Colonic mucosa (tissue), 4 donors: ENCODE results near the gene ATP6V1C2. TPM values are rescaled to one million over a fixed set of nuclear protein-coding genes. Genes with fewer than 3 reads are reported as not detected.

Experiments used
- DNase-seq: peaks from one replicate; pipeline ENCODE4 v3.0.0-alpha.2; 2020
- H3K27ac ChIP-seq: fragments of 200-600 bp; one replicate; pipeline ENCODE4 v1.8.0; 2021
- H3K27me3 ChIP-seq: fragments of 200-600 bp; one replicate; pipeline ENCODE4 v1.8.0; 2021
- H3K36me3 ChIP-seq: fragments of 200-600 bp; one replicate; pipeline ENCODE4 v1.8.0; 2021
- H3K4me1 ChIP-seq: fragments of 200-600 bp; one replicate; pipeline ENCODE4 v1.8.0; 2021; ENCODE audit warnings: mild to moderate bottlenecking
- H3K4me3 ChIP-seq: fragments of 200-600 bp; one replicate; pipeline ENCODE4 v1.8.0; 2021
- H3K9ac ChIP-seq, 2 donors: one replicate each; pipeline ENCODE4 v1.7.0; 2013; ENCODE audit warnings: control low read depth in 2 of 2, low read depth in 2 of 2, low read length in 2 of 2
- H3K9me3 ChIP-seq: fragments of 200-600 bp; one replicate; pipeline ENCODE4 v1.8.0; 2021
- intact Hi-C: fragments of 100-400 bp; cut with DNase I; formaldehyde crosslinking; loops from one replicate; pipeline ENCODE4 v1.14.1; 2022
- total RNA-seq, 2 donors: library from RNA; stranded (reverse); fragmentation: NEBNext Ultra II Directional in 1 of 2; extraction: Animal tissue kit (Norgen Biotek cat#: 25700) in 1 of 2; gene quantifications; one replicate each; pipeline ENCODE4 v1.2.1, GENCODE V29; 2021
- TF ChIP-seq, protein P1 (sequence below): fragments of 200-600 bp; IDR thresholded peaks from one replicate; pipeline ENCODE4 v1.8.0; 2022; ENCODE audit warnings: antibody characterized with exemption, mild to moderate bottlenecking
- donor health status: healthy.
- donor health status: DM: no; HTN: no; CAD: no.
- donor health status: DM: no; HTN: no; CAD: no.

The ATP6V1C2 gene
- total RNA-seq, 2 donors from 2014 or later, result 1.4 to 1.7 TPM

DNA sequence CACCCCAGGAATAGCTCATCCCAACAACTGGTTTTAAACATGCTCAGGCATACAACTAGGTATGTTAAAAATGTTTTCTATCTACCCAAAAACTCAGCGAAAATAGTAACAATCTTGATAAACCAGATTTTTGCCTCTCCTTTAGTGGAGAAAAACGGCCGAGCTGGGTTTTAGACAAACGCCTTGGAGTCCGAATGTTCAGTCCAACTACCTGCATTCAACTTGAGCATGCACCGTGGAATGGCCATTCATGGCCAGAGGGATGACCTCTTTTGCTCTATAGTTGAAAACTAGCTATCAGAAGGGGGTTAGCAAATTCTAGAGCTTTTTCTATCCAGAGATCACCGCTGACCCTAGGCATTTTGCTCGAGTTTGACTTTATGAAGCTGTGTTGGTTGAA is 60.3 kb downstream of the ATP6V1C2 start:
- Histone ChIP-seq H3K9ac (no peak overlapping the region), H3K4me1 (no peaks in the 10 kb centered on the region), H3K9me3 (no peaks in the 10 kb centered on the region), H3K36me3 (peaks cover under 1% of the 10 kb centered on the region), H3K4me3 (no peak overlapping the region), H3K27ac (no peak overlapping the region), H3K27me3 (no peaks in the 10 kb centered on the region)
- TF ChIP-seq, protein P1, sequence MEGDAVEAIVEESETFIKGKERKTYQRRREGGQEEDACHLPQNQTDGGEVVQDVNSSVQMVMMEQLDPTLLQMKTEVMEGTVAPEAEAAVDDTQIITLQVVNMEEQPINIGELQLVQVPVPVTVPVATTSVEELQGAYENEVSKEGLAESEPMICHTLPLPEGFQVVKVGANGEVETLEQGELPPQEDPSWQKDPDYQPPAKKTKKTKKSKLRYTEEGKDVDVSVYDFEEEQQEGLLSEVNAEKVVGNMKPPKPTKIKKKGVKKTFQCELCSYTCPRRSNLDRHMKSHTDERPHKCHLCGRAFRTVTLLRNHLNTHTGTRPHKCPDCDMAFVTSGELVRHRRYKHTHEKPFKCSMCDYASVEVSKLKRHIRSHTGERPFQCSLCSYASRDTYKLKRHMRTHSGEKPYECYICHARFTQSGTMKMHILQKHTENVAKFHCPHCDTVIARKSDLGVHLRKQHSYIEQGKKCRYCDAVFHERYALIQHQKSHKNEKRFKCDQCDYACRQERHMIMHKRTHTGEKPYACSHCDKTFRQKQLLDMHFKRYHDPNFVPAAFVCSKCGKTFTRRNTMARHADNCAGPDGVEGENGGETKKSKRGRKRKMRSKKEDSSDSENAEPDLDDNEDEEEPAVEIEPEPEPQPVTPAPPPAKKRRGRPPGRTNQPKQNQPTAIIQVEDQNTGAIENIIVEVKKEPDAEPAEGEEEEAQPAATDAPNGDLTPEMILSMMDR, result no peak
- no peak for DNase-seq
- intact Hi-C loops, result no loop called here

DNA sequence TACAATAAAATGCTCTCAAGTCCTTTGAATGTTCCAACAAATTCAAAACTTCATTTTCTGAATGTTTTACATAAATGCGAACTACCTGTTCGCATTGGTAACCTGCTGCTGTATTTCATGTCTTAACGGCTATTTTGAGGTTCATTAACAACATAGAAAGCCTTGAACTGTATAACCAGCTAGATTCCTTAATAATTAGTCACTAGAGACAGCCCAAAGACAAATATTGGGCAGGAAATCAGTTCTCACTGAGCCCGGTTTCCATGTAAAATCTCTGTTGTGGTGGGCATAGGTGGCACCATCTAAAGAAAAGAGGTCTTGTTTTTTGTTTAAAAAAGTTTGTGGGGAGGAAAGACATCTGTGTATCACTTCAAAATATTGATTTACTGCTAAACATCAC is 62.0 kb downstream of the ATP6V1C2 start:
- Histone ChIP-seq H3K36me3 (peaks cover 8% of the 10 kb centered on the region), H3K27ac (no peak overlapping the region), H3K9ac (no peak overlapping the region), H3K9me3 (no peaks in the 10 kb centered on the region), H3K27me3 (no peaks in the 10 kb centered on the region), H3K4me1 (no peaks in the 10 kb centered on the region), H3K4me3 (no peak overlapping the region)
- TF ChIP-seq, protein P1, result no peak
- no peak for DNase-seq
- intact Hi-C loops, result no loop called here

DNA sequence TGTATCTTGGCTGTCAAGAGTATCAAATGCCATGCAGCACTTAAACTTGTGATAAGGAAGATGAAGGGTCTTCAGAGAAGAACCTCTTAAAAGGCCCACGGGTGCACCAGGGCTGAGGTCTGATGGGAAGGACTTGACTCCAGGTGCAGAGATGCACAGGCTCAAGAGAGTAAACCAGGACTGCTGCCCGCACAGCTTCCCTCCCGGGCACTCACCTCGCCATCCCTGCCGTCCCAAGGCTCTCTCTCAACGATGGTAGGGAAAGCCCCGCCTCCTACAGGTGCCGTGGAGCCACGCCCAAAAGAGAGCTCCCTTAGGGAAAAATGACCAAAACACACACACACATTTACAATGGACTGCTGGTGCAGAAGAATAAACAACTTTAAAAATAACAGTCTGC is 63.3 kb downstream of the ATP6V1C2 start:
- intact Hi-C loops, result no loop called here
- no peaks in the 10 kb centered on the region for H3K9me3 ChIP-seq
- peaks cover 8% of the 10 kb centered on the region for H3K36me3 ChIP-seq

DNA sequence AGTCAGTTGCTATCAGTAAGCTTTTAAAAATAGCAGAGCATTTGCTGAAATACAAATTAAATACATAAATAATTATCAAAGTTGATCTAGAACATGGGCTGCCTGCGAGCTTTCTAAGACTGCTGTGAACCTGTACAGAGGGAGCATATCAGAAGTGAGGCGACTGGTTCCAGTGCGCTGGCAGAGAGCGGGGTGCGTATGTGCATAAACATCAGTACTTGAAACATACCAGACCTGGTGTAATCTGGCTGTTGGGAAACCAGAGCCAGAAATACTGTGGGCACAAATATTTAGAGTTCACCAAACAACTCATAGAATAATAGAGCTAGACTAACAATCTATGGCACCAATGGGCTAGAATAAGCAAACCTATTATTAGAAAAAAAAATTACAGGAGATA is 63.8 kb downstream of the ATP6V1C2 start:
- DNase-seq, result no peak
- TF ChIP-seq, protein P1, result no peak
- H3K4me3 ChIP-seq, result no peak overlapping the region
- no peaks in the 10 kb centered on the region for H3K27me3 ChIP-seq
- H3K9me3 ChIP-seq, result no peaks in the 10 kb centered on the region
- no peak overlapping the region for H3K9ac ChIP-seq
- no peaks in the 10 kb centered on the region for H3K4me1 ChIP-seq
- intact Hi-C loops, result no loop called here
- H3K36me3 ChIP-seq, result peaks cover 8% of the 10 kb centered on the region
- no peak overlapping the region for H3K27ac ChIP-seq

More for the DNA sequence above, 63.3 kb downstream of the ATP6V1C2 start:
- H3K27ac ChIP-seq, result no peak overlapping the region
- DNase-seq, result no peak
- no peaks in the 10 kb centered on the region for H3K4me1 ChIP-seq
- no peak overlapping the region for H3K9ac ChIP-seq
- TF ChIP-seq, protein P1, result no peak
- H3K4me3 ChIP-seq, result no peak overlapping the region
- no peaks in the 10 kb centered on the region for H3K27me3 ChIP-seq

DNA sequence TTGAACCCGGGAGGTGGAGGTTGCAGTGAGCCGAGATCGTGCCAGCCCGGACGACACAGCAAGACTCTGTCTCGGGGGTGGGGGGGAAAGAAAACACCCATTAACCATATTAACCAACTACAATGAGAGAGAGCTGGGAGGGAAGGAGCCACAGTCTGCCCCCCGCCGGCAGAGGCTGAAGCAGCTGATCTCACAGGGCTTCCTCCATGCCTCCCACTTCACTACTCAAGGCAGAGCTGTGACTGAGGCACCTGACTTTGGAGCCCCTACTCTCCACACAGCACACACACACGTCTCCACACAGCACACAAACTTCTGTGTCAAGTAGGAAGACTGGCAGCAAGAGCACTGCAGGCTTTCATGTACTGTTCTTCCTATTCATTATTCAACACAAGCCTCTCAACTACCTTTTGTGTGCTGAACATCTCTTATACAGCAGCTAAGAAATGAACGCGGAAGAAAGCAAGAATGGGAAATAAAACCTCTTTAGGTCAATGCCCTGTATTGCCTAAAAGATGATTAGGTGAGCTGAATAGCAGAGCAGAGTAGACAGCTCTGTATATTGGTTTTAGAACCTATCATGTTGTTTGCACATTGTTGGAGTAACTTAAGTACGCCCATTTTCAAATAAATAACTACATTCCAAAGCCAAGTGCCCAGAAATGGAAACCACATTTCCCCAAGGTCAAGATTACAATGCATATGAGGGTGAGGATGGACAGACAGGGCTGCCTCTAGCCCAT is 65.0 kb downstream of the ATP6V1C2 start:
- no peak overlapping the region for H3K9ac ChIP-seq
- H3K9me3 ChIP-seq, result no peaks in the 10 kb centered on the region
- intact Hi-C loops, result no loop called here
- TF ChIP-seq, protein P1, result no peak
- H3K36me3 ChIP-seq, result peaks cover 8% of the 10 kb centered on the region
- no peaks in the 10 kb centered on the region for H3K4me1 ChIP-seq
- H3K27me3 ChIP-seq, result no peaks in the 10 kb centered on the region
- DNase-seq, result no peak
- H3K27ac ChIP-seq, result no peak overlapping the region
- H3K4me3 ChIP-seq, result no peak overlapping the region
